ENCODE measurements around the gene TUBB4A. TPM values are rescaled to one million over a fixed set of nuclear protein-coding genes. Genes with fewer than 3 reads are reported as not detected.
"Not testable (repeated sequence)": the region's sequence is repeated elsewhere in the genome, so short reads cannot be mapped to it uniquely, and the experiment has no call there.

Gene TUBB4A
- total RNA-seq, 3 donors from 2014 or later: 4.8 to 9.2 (median 7.8) TPM

GRCh38 chr19:6516018-6516658, 14.0 kb upstream of the TUBB4A start:
- DNase-seq (peak; percentile 44), ATAC-seq (peak; percentile 78)
- H3K4me1 Mint-ChIP-seq (ENCODE audit: low read depth): peaks cover 29% of the 10 kb centered on the region
- peak overlapping the region; percentile 89 for H3K4me3 Mint-ChIP-seq
- no peaks in the 10 kb centered on the region for H3K27me3 Mint-ChIP-seq (ENCODE audit: low read depth)
- H3K36me3 Mint-ChIP-seq (ENCODE audit: insufficient read depth): no peaks in the 10 kb centered on the region
- no peaks in the 10 kb centered on the region for H3K9me3 Mint-ChIP-seq

GRCh38 chr19:6514926-6515544, 12.9 kb upstream of the TUBB4A start:
- Mint-ChIP-seq H3K4me1 (ENCODE audit: low read depth) (peaks cover 29% of the 10 kb centered on the region), H3K27me3 (ENCODE audit: low read depth) (no peaks in the 10 kb centered on the region), H3K9me3 (no peaks in the 10 kb centered on the region), H3K4me3 (peak overlapping the region; percentile 49), H3K36me3 (ENCODE audit: insufficient read depth) (no peaks in the 10 kb centered on the region)
- no peak for DNase-seq
- ATAC-seq: no peak

GRCh38 chr19:6514089-6514488, 12.0 kb upstream of the TUBB4A start:
- no peak for DNase-seq

GRCh38 chr19:6510618-6511017, 8.5 kb upstream of the TUBB4A start:
- no peak for ATAC-seq
- Mint-ChIP-seq H3K4me1 (ENCODE audit: low read depth) (no peaks in the 10 kb centered on the region), H3K4me3 (no peak overlapping the region), H3K36me3 (ENCODE audit: insufficient read depth) (no peaks in the 10 kb centered on the region), H3K9me3 (no peaks in the 10 kb centered on the region), H3K27me3 (ENCODE audit: low read depth) (no peaks in the 10 kb centered on the region)
- DNase-seq: no peak

More at GRCh38 chr19:6514089-6514488, 12.0 kb upstream of the TUBB4A start:
- H3K9me3 Mint-ChIP-seq: no peaks in the 10 kb centered on the region
- ATAC-seq: no peak
- H3K27me3 Mint-ChIP-seq (ENCODE audit: low read depth): no peaks in the 10 kb centered on the region
- H3K4me3 Mint-ChIP-seq: no peak overlapping the region
- H3K36me3 Mint-ChIP-seq (ENCODE audit: insufficient read depth): no peaks in the 10 kb centered on the region
- H3K4me1 Mint-ChIP-seq (ENCODE audit: low read depth): peaks cover 26% of the 10 kb centered on the region

- Mint-ChIP-seq H3K4me1 (ENCODE audit: low read depth) (peaks cover 6% of the 10 kb centered on the region), H3K4me3 (no peak overlapping the region), H3K9me3 (no peaks in the 10 kb centered on the region), H3K27me3 (ENCODE audit: low read depth) (no peaks in the 10 kb centered on the region), H3K36me3 (ENCODE audit: insufficient read depth) (no peaks in the 10 kb centered on the region)
- ATAC-seq: no peak
- no peak for DNase-seq
These were observed 7.2 kb upstream of the TUBB4A start for GRCh38 chr19:6509118-6509971.

GRCh38 chr19:6508028-6508771, 6.1 kb upstream of the TUBB4A start:
- DNase-seq; H3K4me1 Mint-ChIP-seq (ENCODE audit: low read depth); H3K9me3 Mint-ChIP-seq; H3K27me3 Mint-ChIP-seq (ENCODE audit: low read depth); ATAC-seq; H3K36me3 Mint-ChIP-seq (ENCODE audit: insufficient read depth); H3K4me3 Mint-ChIP-seq: not testable (repeated sequence)

- peaks cover 16% of the 10 kb centered on the region for H3K4me1 Mint-ChIP-seq (ENCODE audit: low read depth)
- no peak overlapping the region for H3K4me3 Mint-ChIP-seq
- no peaks in the 10 kb centered on the region for H3K9me3 Mint-ChIP-seq
- ATAC-seq: no peak
- DNase-seq: no peak
- H3K36me3 Mint-ChIP-seq (ENCODE audit: insufficient read depth): no peaks in the 10 kb centered on the region
- peaks cover 8% of the 10 kb centered on the region for H3K27me3 Mint-ChIP-seq (ENCODE audit: low read depth)
These were observed 1.5 kb upstream of the TUBB4A start for GRCh38 chr19:6503407-6504201.

- Mint-ChIP-seq H3K36me3 (ENCODE audit: insufficient read depth) (no peaks in the 10 kb centered on the region), H3K27me3 (ENCODE audit: low read depth) (peaks cover 8% of the 10 kb centered on the region), H3K4me3 (peak overlapping the region; percentile 82), H3K9me3 (no peaks in the 10 kb centered on the region), H3K4me1 (ENCODE audit: low read depth) (peaks cover 16% of the 10 kb centered on the region)
- ATAC-seq: no peak
- DNase-seq: no peak
These were observed 1.0 kb downstream of the TUBB4A start for GRCh38 chr19:6500837-6501739.

- no peak overlapping the region for H3K4me3 Mint-ChIP-seq
- H3K4me1 Mint-ChIP-seq (ENCODE audit: low read depth): peaks cover 10% of the 10 kb centered on the region
These were observed 2.9 kb downstream of the TUBB4A start for GRCh38 chr19:6499052-6499790.

GRCh38 chr19:6498294-6499036, 3.6 kb downstream of the TUBB4A start:
- DNase-seq: no peak
- no peaks in the 10 kb centered on the region for H3K9me3 Mint-ChIP-seq
- H3K27me3 Mint-ChIP-seq (ENCODE audit: low read depth): peaks cover 8% of the 10 kb centered on the region
- H3K4me3 Mint-ChIP-seq: no peak overlapping the region
- peaks cover 3% of the 10 kb centered on the region for H3K36me3 Mint-ChIP-seq (ENCODE audit: insufficient read depth)
- H3K4me1 Mint-ChIP-seq (ENCODE audit: low read depth): peaks cover 10% of the 10 kb centered on the region
- ATAC-seq: no peak

More at GRCh38 chr19:6499052-6499790, 2.9 kb downstream of the TUBB4A start:
- H3K36me3 Mint-ChIP-seq (ENCODE audit: insufficient read depth): peaks cover 3% of the 10 kb centered on the region
- ATAC-seq (no peak), DNase-seq (no peak)
- H3K27me3 Mint-ChIP-seq (ENCODE audit: low read depth): peaks cover 8% of the 10 kb centered on the region
- no peaks in the 10 kb centered on the region for H3K9me3 Mint-ChIP-seq

- H3K4me3 Mint-ChIP-seq: no peak overlapping the region
- H3K36me3 Mint-ChIP-seq (ENCODE audit: insufficient read depth): peaks cover 3% of the 10 kb centered on the region
- no peak for DNase-seq
- no peak for ATAC-seq
- peaks cover 2% of the 10 kb centered on the region for H3K27me3 Mint-ChIP-seq (ENCODE audit: low read depth)
- peaks cover 2% of the 10 kb centered on the region for H3K4me1 Mint-ChIP-seq (ENCODE audit: low read depth)
- peaks cover 4% of the 10 kb centered on the region for H3K9me3 Mint-ChIP-seq
These were observed 6.2 kb downstream of the TUBB4A start for GRCh38 chr19:6495947-6496346.

All from activated T-cell treated with anti-CD3 and anti-CD28 coated beads, Interleukin-2, amount 50 U/mL, for 4 hours (primary cell).